ENCODE data around the gene USP46.

DNA sequence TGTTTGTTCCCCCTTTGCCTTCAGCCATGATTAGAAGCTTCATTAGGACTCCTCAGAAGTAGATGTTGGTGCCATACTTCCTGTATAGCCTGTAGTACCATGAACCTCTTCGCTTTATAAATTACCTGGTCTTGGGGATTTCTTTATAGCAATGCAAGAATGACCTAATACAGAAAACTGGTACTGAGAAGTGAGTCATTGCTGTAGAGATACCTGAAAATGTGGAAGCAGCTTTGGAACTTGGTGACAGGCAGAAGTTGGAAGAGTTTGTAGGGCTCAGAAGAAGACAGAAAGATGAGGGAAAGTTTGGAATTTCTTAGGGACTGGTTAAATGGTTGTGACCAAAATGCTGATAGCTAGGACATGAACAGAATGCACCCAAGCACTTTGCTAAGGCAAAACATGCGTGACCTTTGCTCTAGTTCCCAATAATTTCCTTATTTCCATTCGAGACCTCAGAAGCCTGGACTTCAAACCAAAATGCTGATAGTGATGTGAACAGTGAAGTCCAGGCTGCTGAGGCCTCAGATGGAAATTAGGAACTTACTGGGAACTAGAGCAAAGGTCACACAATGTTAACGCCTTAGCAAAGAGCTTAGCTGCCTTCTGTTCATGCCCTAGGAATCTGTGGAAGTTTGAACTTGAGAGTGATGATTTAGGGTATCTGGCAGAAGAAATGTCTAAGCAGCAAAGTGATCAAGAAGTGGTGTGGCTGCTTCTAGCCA is 3.0 kb upstream of the USP46 start:
- TF ChIP-seq, protein P1, sequence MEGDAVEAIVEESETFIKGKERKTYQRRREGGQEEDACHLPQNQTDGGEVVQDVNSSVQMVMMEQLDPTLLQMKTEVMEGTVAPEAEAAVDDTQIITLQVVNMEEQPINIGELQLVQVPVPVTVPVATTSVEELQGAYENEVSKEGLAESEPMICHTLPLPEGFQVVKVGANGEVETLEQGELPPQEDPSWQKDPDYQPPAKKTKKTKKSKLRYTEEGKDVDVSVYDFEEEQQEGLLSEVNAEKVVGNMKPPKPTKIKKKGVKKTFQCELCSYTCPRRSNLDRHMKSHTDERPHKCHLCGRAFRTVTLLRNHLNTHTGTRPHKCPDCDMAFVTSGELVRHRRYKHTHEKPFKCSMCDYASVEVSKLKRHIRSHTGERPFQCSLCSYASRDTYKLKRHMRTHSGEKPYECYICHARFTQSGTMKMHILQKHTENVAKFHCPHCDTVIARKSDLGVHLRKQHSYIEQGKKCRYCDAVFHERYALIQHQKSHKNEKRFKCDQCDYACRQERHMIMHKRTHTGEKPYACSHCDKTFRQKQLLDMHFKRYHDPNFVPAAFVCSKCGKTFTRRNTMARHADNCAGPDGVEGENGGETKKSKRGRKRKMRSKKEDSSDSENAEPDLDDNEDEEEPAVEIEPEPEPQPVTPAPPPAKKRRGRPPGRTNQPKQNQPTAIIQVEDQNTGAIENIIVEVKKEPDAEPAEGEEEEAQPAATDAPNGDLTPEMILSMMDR (conservative IDR thresholded peaks at IDR 0.05), result no peak
- no peak for TF ChIP-seq ZFX (IDR thresholded peaks at IDR 0.05)
